ENCODE results near the gene EEPD1.
A peak's percentile ranks its signal among the peaks of the same experiment; 100 is the strongest.
"Not testable (repeated sequence)": the region's sequence is repeated elsewhere in the genome, so short reads cannot be mapped to it uniquely, and the experiment has no call there.

Gene EEPD1

DNA sequence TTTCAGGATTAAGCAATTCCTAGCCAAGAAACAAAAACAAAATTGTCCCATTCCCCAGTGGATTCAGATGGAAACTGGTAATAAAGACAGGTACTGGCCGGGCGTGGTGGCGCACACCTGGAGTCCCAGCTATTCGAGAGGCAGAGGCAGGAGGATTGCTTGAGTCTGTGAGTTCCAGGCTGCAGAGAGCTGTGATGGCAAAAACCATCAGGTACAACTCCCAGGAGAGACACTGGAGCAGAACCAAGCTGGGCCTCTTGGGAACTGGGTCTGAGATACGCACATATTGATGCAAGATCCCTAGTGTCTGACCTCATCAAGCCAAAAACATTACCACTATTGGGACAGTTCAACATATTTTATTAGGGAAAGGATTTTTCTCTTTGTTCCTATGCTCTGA lies 152.6 kb downstream of the EEPD1 start:
- no peak for DNase-seq

- DNase-seq: no peak
These were observed 153.2 kb downstream of the EEPD1 start for GRCh38 chr7:36306222-36306621.

DNA sequence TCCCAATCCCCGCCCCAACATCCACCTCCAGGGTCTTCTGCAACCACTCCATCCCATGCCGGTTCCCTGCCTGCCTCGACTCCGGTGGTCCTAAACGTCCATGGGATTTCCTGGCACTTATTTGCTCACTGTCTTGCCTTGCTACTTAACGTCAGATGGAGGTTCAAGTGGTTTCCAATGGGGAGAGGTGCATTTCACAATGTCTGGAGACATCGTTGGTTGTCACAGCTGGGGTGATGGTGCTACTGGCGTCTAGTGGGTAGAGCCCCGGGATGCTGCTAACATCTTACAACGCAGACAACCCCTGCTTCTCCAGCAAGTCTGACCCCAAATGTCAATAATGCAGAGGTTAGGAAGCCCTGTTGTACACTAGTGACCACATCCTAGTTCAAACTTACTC lies 153.7 kb downstream of the EEPD1 start:
- DNase-seq: no peak

GRCh38 chr7:36308031-36308430 lies 155.0 kb downstream of the EEPD1 start:
- peak; percentile 40 for DNase-seq

DNA sequence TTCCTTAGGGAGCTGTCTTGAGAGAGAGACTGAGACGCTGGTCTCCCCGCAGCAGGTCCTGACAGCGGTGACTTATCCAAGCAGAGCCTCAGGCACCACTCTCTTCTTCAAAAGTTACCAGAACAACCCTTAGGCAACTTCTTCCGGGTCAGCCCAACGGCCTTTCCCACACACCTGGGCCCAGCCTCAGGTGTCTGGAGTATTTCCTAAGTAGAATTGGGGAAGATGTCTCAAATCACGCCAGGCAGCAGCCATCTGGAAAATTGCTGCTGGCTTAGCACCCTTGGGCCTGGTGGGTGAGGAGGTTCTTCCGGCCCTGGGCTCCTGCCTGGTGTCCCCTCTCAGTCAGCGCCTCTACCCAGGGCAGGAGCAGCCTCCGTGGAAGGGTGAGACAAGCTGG lies 156.2 kb downstream of the EEPD1 start:
- peak; percentile 56 for DNase-seq

DNA sequence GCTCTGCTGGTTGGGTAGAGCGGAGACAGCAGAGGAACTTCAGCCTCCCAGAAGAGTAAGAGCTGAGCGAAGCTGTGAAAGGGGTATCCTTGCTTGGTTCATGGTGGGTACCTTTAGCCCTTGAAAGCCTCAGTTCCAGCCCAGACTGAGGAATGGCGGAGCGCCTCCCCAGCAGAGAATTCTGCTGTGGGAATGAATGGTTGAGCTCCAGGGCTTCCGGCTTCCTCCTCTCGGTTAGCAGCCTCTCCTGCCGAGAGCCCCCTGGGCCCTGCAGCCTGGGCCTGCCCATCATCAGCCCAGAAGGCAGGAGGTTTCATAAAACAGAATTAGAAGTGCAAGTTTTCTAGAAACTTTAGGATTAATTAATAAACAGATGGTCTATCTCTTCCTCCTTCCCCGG lies 156.7 kb downstream of the EEPD1 start:
- no peak for DNase-seq

- DNase-seq: peak; percentile 31
These were observed 157.8 kb downstream of the EEPD1 start for GRCh38 chr7:36310897-36311296.

DNA sequence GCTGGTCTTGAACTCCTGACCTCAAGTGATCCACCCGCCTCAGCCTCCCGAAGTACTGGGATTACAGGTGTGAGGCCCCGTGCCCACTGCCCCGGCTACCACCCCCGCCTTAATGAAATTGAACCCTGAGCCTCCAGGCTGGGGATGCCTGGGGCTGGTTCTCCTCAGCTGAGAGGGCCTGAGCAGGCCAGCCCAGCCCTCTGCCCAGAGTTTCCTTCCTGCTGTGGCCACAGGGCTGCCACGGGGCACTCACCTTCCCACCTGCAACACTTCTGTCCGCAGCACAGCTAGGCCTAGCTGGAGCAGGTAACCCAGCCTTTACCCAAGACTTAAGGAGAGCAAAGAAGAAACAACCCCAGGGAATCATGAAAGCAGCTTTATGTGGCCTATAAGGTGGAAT lies 158.5 kb downstream of the EEPD1 start:
- peak; percentile 38 for DNase-seq

DNA sequence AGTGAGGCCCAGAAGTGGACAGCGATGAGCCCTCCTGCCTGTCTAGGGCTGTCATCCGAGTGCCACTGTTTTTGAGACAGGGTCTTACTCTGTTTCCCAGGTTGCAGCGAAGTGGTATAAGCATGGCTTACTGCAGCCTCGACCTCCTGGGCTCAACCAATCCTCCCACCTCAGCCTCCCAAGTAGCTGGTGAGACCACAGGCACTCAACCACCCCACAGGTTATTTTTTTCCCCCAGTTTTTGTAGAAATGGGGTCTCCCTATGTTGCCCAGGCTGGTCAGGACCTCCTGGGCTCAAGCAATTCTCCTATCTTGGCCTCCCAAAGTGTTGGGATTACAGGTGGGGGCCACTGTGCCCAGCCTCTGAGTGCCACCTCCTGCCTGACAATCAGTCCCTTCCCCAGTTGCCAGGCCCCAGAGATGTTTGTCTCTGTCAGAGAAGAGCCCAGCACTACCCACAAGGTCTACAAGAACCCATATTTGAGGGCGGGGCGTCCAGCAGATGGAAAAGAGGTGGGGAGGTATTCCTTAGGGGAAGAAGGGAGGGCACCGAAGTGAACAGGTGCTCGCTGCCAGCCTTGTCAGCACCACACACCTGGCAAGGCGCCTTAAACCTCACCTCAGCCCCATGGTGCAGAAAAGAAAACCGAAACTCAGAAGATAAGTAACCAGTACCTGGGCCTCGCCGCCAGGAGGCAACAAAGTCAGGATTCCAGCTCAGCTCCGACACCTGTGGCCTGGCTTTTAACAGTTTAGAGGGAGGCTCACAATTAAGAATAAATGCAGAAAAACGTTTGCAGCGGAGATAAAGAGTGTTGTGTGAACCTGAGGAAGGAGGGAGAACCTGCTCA lies 159.2 kb downstream of the EEPD1 start:
- DNase-seq: no peak

- no peak for DNase-seq
These were observed 159.9 kb downstream of the EEPD1 start for GRCh38 chr7:36312915-36313334.

- no peak for DNase-seq
These were observed 160.6 kb downstream of the EEPD1 start for GRCh38 chr7:36313607-36314006.

GRCh38 chr7:36314491-36314890 lies 161.4 kb downstream of the EEPD1 start:
- no peak for DNase-seq

GRCh38 chr7:36315309-36315944 lies 162.4 kb downstream of the EEPD1 start:
- no peak for DNase-seq

DNA sequence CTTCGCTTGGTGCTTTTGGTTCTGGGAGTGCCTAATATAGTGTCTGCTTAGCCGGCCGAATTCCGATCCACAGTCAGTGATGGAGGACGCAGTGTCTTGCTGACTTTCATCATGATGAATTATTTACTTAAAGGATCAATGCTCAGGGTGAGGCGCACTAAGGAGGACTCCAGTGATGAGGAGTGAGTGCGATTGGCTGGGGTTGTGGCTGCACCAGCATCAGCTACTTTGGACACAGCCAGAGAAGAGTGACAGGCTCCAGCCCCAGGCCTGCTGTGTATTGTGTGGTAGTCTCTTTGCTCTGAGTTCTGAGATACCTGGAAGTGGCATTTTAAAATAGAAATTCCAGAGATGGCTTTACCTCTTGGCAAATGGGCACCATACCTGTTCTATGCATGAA lies 163.3 kb downstream of the EEPD1 start:
- no peak for DNase-seq

- no peak for DNase-seq
These were observed 164.2 kb downstream of the EEPD1 start for GRCh38 chr7:36317276-36317675.

DNA sequence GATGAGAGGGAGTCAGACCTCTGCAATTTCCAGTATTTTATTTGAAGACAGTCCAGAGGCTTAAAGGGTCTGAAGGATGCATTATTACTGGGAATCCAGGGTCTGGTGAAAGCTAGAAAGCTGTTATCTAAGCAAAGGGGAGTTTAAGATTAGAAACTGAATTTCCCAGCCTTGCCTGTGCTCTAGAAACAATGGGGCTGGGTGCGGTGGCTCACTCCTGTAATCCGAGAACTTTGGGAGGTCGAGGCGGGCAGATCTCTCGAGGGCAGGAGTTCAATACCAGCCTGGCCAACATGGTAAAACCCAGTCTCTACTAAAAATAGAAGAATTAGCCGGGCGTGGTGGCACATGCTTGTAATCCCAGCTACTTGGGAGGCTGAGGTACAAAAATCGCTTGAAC lies 165.1 kb downstream of the EEPD1 start:
- DNase-seq: no peak

GRCh38 chr7:36321284-36321683 lies 168.2 kb downstream of the EEPD1 start:
- not testable (repeated sequence) for DNase-seq

GRCh38 chr7:36336390-36336789 lies 183.3 kb downstream of the EEPD1 start:
- no peak for DNase-seq

GRCh38 chr7:36338256-36338655 lies 185.2 kb downstream of the EEPD1 start:
- DNase-seq: no peak

- DNase-seq: no peak
These were observed 190.5 kb downstream of the EEPD1 start for GRCh38 chr7:36343548-36343947.

- DNase-seq: no peak
These were observed 191.6 kb downstream of the EEPD1 start for GRCh38 chr7:36344622-36345021.

DNA sequence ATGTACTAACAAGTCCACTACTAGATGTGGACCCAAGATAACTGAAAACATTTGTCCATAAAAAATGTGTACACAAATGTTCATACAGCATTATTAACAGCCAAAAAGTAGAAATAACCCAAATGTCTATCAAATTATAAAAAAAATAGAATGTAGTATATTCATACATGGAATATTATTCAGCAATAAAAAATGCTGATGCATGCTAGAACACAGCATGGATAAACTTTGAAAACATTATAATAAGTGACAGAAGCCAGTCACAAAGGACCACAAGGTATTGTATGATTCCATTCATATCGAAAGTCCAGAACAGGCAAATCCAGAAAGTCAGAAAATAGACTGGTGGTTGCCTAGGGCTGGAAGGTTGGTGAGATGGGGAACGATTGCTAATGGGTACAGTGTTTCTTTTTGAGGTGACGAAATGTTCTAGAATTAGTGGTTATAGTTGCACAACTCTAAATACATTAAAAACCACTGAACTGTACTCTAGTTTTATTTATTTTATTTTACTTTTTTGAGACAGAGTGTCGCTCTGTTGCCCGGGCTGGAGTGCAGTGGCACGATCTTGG lies 193.3 kb downstream of the EEPD1 start:
- DNase-seq: no peak

DNA sequence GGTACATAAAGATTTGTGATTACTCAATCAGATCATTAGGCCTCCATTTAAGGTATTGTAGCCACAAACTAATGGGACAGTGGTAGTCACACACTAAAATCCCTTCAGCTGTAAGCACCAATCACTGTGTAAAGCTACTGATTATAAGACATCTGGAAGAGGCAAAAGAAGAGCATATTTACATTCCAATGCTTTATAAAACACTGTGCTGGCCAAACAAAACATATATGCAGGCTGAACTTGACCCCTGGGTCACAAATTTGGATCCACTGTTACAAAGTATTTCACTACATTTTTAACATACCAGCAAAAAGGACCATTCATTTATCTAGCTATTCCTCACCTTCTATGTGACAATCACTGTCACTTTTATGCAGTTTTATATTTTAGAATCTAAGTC lies 195.2 kb downstream of the EEPD1 start:
- no peak for DNase-seq

GRCh38 chr7:36348771-36349170 lies 195.7 kb downstream of the EEPD1 start:
- DNase-seq: no peak
